IMR-90 (cell line): ENCODE measurements around the gene PRRC2B. TPM values are rescaled to one million over a fixed set of nuclear protein-coding genes. Genes with fewer than 3 reads are reported as not detected.
A peak's percentile ranks its signal among the peaks of the same experiment; 100 is the strongest.

Experiments
- ATAC-seq: fragments of 200-7000 bp; cut with Tn5 transposase; 2 replicates; pipeline ENCODE4 v1.9.1; 2020; ENCODE audit warnings: low read depth, mild to moderate bottlenecking, moderate library complexity
- BruUV-seq: library from RNA; stranded (reverse); fragments of 400-500 nt; replicated peaks from 2 replicates; lab custom pipeline; 2021; lab: Mats Ljungman, UMichigan
- CTCF ChIA-PET: fragments of 300-600 bp; formaldehyde crosslinking; extraction: SDS; loops from one replicate; lab custom pipeline; 2021; ENCODE audit warnings: antibody characterized with exemption; lab: Yijun Ruan, JAX
- POLR2A ChIA-PET: fragments of 300-600 bp; sonication (Branson Sonifier 250); formaldehyde crosslinking; loops from one replicate; lab custom pipeline; 2022; ENCODE audit warnings: antibody characterized with exemption; ENCODE audit not compliant: unreplicated experiment; lab: Charles Lee
- DNase-seq: peaks from one replicate; pipeline ENCODE4 v3.0.0; 2013
- H2AFZ ChIP-seq: replicated peaks from 2 replicates; pipeline ENCODE3; 2013; ENCODE audit warnings: low read length, mild to moderate bottlenecking; ENCODE audit not compliant: poor library complexity
- H2AK5ac ChIP-seq: 2 replicates; pipeline ENCODE4 v1.6.1; 2013; ENCODE audit warnings: low read depth, low read length, inconsistent platforms
- H2AK9ac ChIP-seq: replicated peaks from 2 replicates; pipeline ENCODE3; 2013; ENCODE audit warnings: mild to moderate bottlenecking, low read depth, low read length, moderate library complexity; ENCODE audit not compliant: poor library complexity
- H2BK120ac ChIP-seq: 2 replicates; pipeline ENCODE4 v1.6.1; 2013; ENCODE audit warnings: low read depth, low read length, inconsistent platforms
- H2BK15ac ChIP-seq: 3 replicates; pipeline ENCODE4 v1.6.1; 2013; ENCODE audit warnings: low read depth, low read length, inconsistent platforms
- H2BK20ac ChIP-seq: 2 replicates; pipeline ENCODE4 v1.6.1; 2013; ENCODE audit warnings: low read depth, mild to moderate bottlenecking, inconsistent platforms, low read length, moderate library complexity
- H2BK5ac ChIP-seq: 2 replicates; pipeline ENCODE4 v1.6.1; 2013; ENCODE audit warnings: mild to moderate bottlenecking, low read depth, low read length, inconsistent platforms; ENCODE audit not compliant: poor library complexity, severe bottlenecking
- H3K14ac ChIP-seq: replicated peaks from 2 replicates; pipeline ENCODE4 v1.6.1; 2013; ENCODE audit warnings: low read depth, low read length, inconsistent platforms
- H3K18ac ChIP-seq: 2 replicates; pipeline ENCODE4 v1.6.1; 2013; ENCODE audit warnings: low read depth, low read length, control low read depth
- H3K23ac ChIP-seq: 2 replicates; pipeline ENCODE4 v1.6.1; 2013; ENCODE audit warnings: low read depth, low read length, inconsistent platforms
- H3K27ac ChIP-seq: 2 replicates; pipeline ENCODE4 v1.5.1; 2013; ENCODE audit warnings: mild to moderate bottlenecking, control low read depth, low read length; ENCODE audit not compliant: insufficient read depth
- H3K27me3 ChIP-seq: 2 replicates; pipeline ENCODE4 v1.6.1; 2013; ENCODE audit warnings: low read length; ENCODE audit not compliant: control insufficient read depth, insufficient read depth
- H3K36me3 ChIP-seq: 2 replicates; pipeline ENCODE4 v1.6.1; 2013; ENCODE audit warnings: low read length, mixed read lengths; ENCODE audit not compliant: control insufficient read depth, insufficient read depth
- H3K4ac ChIP-seq: 2 replicates; pipeline ENCODE4 v1.6.1; 2013; ENCODE audit warnings: low read depth, low read length, inconsistent platforms
- H3K4me1 ChIP-seq: 2 replicates; pipeline ENCODE4 v1.6.1; 2013; ENCODE audit warnings: low read length, mixed read lengths; ENCODE audit not compliant: control insufficient read depth, insufficient read depth
- H3K4me2 ChIP-seq: 2 replicates; pipeline ENCODE4 v1.6.1; 2013; ENCODE audit warnings: low read depth, mild to moderate bottlenecking, control low read depth, low read length, moderate library complexity
- H3K4me3 ChIP-seq: 2 replicates; pipeline ENCODE4 v1.5.1; 2013; ENCODE audit warnings: low read depth, mild to moderate bottlenecking, control low read depth, low read length, moderate library complexity; ENCODE audit not compliant: insufficient read depth
- H3K56ac ChIP-seq: 2 replicates; pipeline ENCODE4 v1.6.1; 2013; ENCODE audit warnings: low read length, inconsistent platforms; ENCODE audit not compliant: insufficient read depth; ENCODE audit errors: extremely low read depth
- H3K79me1 ChIP-seq, 2 experiments: 2 replicates each; pipeline ENCODE4 v1.6.1; 2013; ENCODE audit warnings: low read length in 2 of 2, inconsistent platforms in 1 of 2, low read depth in 1 of 2
- H3K9ac ChIP-seq: 2 replicates; pipeline ENCODE4 v1.6.1; 2013; ENCODE audit warnings: low read depth, low read length, control low read depth
- H3K9me1 ChIP-seq: 2 replicates; pipeline ENCODE4 v1.6.1; 2013; ENCODE audit warnings: low read length, inconsistent platforms; ENCODE audit not compliant: insufficient read depth
- H3K9me3 ChIP-seq: 2 replicates; pipeline ENCODE4 v1.6.1; 2013; ENCODE audit warnings: low read length; ENCODE audit not compliant: control insufficient read depth, insufficient read depth
- H4K20me1 ChIP-seq: 2 replicates; pipeline ENCODE4 v1.6.1; 2013; ENCODE audit warnings: low read length, inconsistent platforms; ENCODE audit not compliant: insufficient read depth
- H4K5ac ChIP-seq: 2 replicates; pipeline ENCODE4 v1.6.1; 2013; ENCODE audit warnings: mild to moderate bottlenecking, low read depth, low read length, control low read depth
- H4K8ac ChIP-seq, 2 experiments: 2 replicates each; pipeline ENCODE4 v1.6.1; 2013; ENCODE audit warnings: low read depth in 2 of 2, low read length in 2 of 2, control low read depth in 1 of 2, inconsistent platforms in 1 of 2
- H4K91ac ChIP-seq: 2 replicates; pipeline ENCODE4 v1.6.1; 2013; ENCODE audit warnings: low read depth, low read length, inconsistent platforms; ENCODE audit not compliant: insufficient read depth
- BHLHE40 ChIP-seq: fragments of 150-350 bp; IDR thresholded peaks from 2 replicates; pipeline ENCODE4 v1.6.1; 2016; ENCODE audit warnings: mild to moderate bottlenecking, low read depth, low read length
- CEBPB ChIP-seq: IDR thresholded peaks from 2 replicates; pipeline ENCODE4 v1.6.1; 2012; ENCODE audit warnings: low read depth, low read length, improper control_type of control experiment
- CHD1 ChIP-seq: IDR thresholded peaks from 2 replicates; pipeline ENCODE4 v1.6.1; 2012; ENCODE audit warnings: low read depth, low read length, improper control_type of control experiment
- CTCF ChIP-seq: conservative IDR thresholded peaks from 2 replicates; pipeline ENCODE4 v1.5.1; 2012; ENCODE audit warnings: mild to moderate bottlenecking, low read depth, low read length, improper control_type of control experiment
- FOS ChIP-seq: fragments of 150-350 bp; IDR thresholded peaks from 2 replicates; pipeline ENCODE4 v1.6.1; 2016; ENCODE audit warnings: low read depth, low read length
- MAFK ChIP-seq: IDR thresholded peaks from 2 replicates; pipeline ENCODE4 v1.6.1; 2012; ENCODE audit warnings: low read depth, low read length, improper control_type of control experiment
- MAZ ChIP-seq: IDR thresholded peaks from 2 replicates; pipeline ENCODE4 v1.6.1; 2012; ENCODE audit warnings: low read depth, mild to moderate bottlenecking, low read length, improper control_type of control experiment, moderate library complexity, borderline replicate concordance
- MXI1 ChIP-seq: IDR thresholded peaks from 2 replicates; pipeline ENCODE4 v1.6.1; 2012; ENCODE audit warnings: low read depth, mild to moderate bottlenecking, low read length, moderate library complexity, borderline replicate concordance
- NFE2L2 ChIP-seq: fragments of 150-350 bp; IDR thresholded peaks from 2 replicates; pipeline ENCODE4 v1.6.1; 2016; ENCODE audit warnings: low read depth, mild to moderate bottlenecking, low read length
- POLR2A ChIP-seq: IDR thresholded peaks from 2 replicates; pipeline ENCODE4 v1.6.1; 2012; ENCODE audit warnings: mild to moderate bottlenecking, low read depth, low read length
- RAD21 ChIP-seq: IDR thresholded peaks from 2 replicates; pipeline ENCODE4 v1.6.1; 2012; ENCODE audit warnings: low read length, improper control_type of control experiment
- RCOR1 ChIP-seq: IDR thresholded peaks from 2 replicates; pipeline ENCODE4 v1.6.1; 2012; ENCODE audit warnings: mild to moderate bottlenecking, low read length, improper control_type of control experiment; ENCODE audit not compliant: insufficient replicate concordance
- RFX5 ChIP-seq: IDR thresholded peaks from 2 replicates; pipeline ENCODE4 v1.8.0; 2012; ENCODE audit warnings: low read depth, mild to moderate bottlenecking, low read length, moderate library complexity
- SMC3 ChIP-seq: fragments of 150-350 bp; IDR thresholded peaks from 2 replicates; pipeline ENCODE4 v1.6.1; 2016; ENCODE audit warnings: low read depth, mild to moderate bottlenecking, antibody characterized with exemption, low read length, moderate library complexity
- USF2 ChIP-seq: fragments of 150-350 bp; IDR thresholded peaks from 2 replicates; pipeline ENCODE4 v1.6.1; 2017; ENCODE audit warnings: mild to moderate bottlenecking, antibody characterized with exemption, low read length, low read depth
- WGBS, 2 experiments: methylation state at CpG; one replicate each; pipeline versions ENCODE4 v1.1.5 to v1.1.7; 2013; ENCODE audit warnings: missing lambda C conversion rate in 2 of 2; ENCODE audit not compliant: insufficient read length in 1 of 2; ENCODE audit errors: extremely low coverage in 2 of 2; 5-methylcytosine and 5-hydroxymethylcytosine counted together
- dilution Hi-C: fragments of 300-500 bp; cut with HindIII; formaldehyde crosslinking; loops from one replicate; pipeline ENCODE4 v1.14.3; 2018; ENCODE audit warnings: low sequenced_read_pairs; ENCODE audit not compliant: unreplicated experiment
- in situ Hi-C: fragments of 300-500 bp; cut with MboI; formaldehyde crosslinking; loops from 3 replicates; pipeline ENCODE4 v1.14.3; 2019; ENCODE audit warnings: low sequenced_read_pairs, inconsistent platforms, mixed read lengths
- intact Hi-C: fragments of 100-400 bp; cut with micrococcal nuclease; formaldehyde crosslinking; loops from 2 replicates; pipeline ENCODE4 v1.10.0; 2022
- polyA plus RNA-seq, 3 experiments: library from polyadenylated mRNA; depleted of rRNA; stranded (reverse); fragments of >200 nt; gene quantifications; 2 replicates each; pipeline ENCODE4 v1.2.3, GENCODE V29; 2012; ENCODE audit warnings: low replicate concordance in 1 of 3
- total RNA-seq: library from RNA; depleted of rRNA; stranded (reverse); fragments of >200 nt; gene quantifications from 2 replicates; pipeline ENCODE4 v1.2.3, GENCODE V29; 2012
- TF ChIP-seq, protein P1 (sequence below): fragments of 150-350 bp; IDR thresholded peaks from 2 replicates; pipeline ENCODE4 v1.6.1; 2016; ENCODE audit warnings: low read depth, mild to moderate bottlenecking, low read length, moderate library complexity, borderline replicate concordance

PRRC2B gene
- total and polyA plus RNA-seq, 2 of the 4 experiments (the other 2 are of a cell fraction), result 19.4 to 39.1 TPM

- Histone ChIP-seq H2BK120ac (no peak overlapping the region), H3K79me1 (no peaks in the 10 kb centered on the region), H3K4me3 (no peak overlapping the region), H4K91ac (no peak overlapping the region), H3K18ac (no peak overlapping the region), H3K27me3 (no peaks in the 10 kb centered on the region), H4K8ac (no peak overlapping the region), H3K56ac (no peak overlapping the region), H2BK5ac (no peak overlapping the region), H3K9me1 (no peaks in the 10 kb centered on the region), H4K5ac (no peak overlapping the region), H3K9ac (no peak overlapping the region), H2AK9ac (no peak overlapping the region), H2BK20ac (no peak overlapping the region), H3K36me3 (peaks cover 74% of the 10 kb centered on the region), H3K23ac (no peak overlapping the region), H3K9me3 (no peaks in the 10 kb centered on the region), H3K4me2 (no peak overlapping the region), H3K14ac (no peak overlapping the region), H4K20me1 (peaks cover 9% of the 10 kb centered on the region; the same call in 1 of the 2 replicates), H2AFZ (no peak overlapping the region), H3K27ac (no peak overlapping the region), H2AK5ac (no peak overlapping the region), H3K4me1 (no peaks in the 10 kb centered on the region), H3K4ac (no peak overlapping the region), H2BK15ac (no peak overlapping the region)
- CTCF ChIA-PET, result no interaction called here
- BruUV-seq, result TSS peak; percentile 91
- TF ChIP-seq MAZ (no peak), SMC3 (no peak), FOS (no peak), CEBPB (no peak), POLR2A (no peak), RFX5 (no peak), CHD1 (no peak), MAFK (no peak), NFE2L2 (no peak), MXI1 (no peak), RAD21 (no peak), RCOR1 (no peak), USF2 (no peak), CTCF (no peak), BHLHE40 (no peak)
- TF ChIP-seq, protein P1, sequence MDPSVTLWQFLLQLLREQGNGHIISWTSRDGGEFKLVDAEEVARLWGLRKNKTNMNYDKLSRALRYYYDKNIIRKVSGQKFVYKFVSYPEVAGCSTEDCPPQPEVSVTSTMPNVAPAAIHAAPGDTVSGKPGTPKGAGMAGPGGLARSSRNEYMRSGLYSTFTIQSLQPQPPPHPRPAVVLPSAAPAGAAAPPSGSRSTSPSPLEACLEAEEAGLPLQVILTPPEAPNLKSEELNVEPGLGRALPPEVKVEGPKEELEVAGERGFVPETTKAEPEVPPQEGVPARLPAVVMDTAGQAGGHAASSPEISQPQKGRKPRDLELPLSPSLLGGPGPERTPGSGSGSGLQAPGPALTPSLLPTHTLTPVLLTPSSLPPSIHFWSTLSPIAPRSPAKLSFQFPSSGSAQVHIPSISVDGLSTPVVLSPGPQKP, result no peak
- DNase-seq (no peak), ATAC-seq (no peak)
- 85% methylated on average over 4 of the region's 9 CpGs; no CpG with 5 or more reads in 1 of the 2 experiments for WGBS, 2 experiments
- POLR2A ChIA-PET, result no interaction called here
- in situ Hi-C loops, result no loop called here
- intact Hi-C loops, result no loop called here
- dilution Hi-C loops, result no loop called here
Measured at GRCh38 chr9:131523086-131523388, 129.2 kb downstream of the PRRC2B start.
